ENCODE results near the gene CLC.

Gene CLC

DNA sequence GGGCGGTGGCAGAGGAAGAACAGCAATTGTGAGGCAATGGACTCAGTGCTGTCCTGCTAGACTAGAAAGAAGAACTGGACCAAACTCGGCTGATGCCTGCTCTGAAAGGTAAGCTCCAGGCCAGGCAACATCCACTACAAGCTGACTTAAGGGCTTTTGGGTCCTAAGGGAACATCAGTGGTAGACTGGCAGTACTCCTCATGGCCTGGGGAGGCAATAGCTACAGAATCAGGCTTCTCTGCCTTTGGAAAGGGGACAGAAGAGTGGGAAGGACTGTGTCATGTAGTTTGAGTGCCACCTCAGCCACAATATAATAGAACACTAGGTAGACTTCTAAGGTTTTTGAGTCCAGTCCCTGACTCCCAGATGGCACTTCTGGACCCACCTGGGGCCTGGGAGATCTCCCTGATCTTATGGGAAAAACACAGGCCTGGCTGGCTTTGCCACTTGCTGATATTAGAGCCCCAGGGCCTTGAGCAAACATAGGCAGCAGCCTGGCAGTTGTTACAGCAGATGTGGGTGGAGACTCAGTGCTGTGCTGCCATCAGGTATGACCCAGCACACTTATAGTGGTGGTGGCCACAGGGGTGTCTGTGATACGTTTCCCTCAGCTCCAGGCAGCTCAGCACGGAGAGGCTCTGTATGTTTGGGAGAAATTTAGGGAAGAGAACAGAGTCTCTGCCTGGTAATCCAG lies 9.2 kb upstream of the CLC start:
- no peak for DNase-seq (ENCODE audit: low read depth)
- TF ChIP-seq, protein P1, sequence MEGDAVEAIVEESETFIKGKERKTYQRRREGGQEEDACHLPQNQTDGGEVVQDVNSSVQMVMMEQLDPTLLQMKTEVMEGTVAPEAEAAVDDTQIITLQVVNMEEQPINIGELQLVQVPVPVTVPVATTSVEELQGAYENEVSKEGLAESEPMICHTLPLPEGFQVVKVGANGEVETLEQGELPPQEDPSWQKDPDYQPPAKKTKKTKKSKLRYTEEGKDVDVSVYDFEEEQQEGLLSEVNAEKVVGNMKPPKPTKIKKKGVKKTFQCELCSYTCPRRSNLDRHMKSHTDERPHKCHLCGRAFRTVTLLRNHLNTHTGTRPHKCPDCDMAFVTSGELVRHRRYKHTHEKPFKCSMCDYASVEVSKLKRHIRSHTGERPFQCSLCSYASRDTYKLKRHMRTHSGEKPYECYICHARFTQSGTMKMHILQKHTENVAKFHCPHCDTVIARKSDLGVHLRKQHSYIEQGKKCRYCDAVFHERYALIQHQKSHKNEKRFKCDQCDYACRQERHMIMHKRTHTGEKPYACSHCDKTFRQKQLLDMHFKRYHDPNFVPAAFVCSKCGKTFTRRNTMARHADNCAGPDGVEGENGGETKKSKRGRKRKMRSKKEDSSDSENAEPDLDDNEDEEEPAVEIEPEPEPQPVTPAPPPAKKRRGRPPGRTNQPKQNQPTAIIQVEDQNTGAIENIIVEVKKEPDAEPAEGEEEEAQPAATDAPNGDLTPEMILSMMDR (IDR thresholded peaks at IDR 0.05; ENCODE audit: insufficient read depth, low read depth, low read length, missing control alignments) = no peak
- H3K4me3 ChIP-seq (ENCODE audit: low read length) = no peak overlapping the region

DNA sequence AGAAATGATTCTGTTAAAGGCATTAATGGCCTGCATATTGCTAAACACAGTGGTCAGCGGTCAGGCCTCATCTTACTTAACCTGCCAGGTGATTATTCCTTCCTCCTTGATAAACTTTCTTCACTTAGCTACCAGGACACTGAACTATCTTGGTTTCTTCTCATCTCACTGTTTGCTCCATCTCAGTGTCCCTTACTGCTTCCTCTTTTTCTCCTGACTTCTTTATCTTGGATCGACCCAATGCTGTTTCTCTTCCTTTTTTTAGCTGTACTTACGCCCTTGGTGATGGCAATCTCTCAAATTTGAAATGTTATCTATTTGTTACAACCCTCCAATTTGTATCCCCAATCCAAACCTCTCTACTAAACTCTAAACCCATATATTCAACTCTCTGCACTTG lies 7.8 kb upstream of the CLC start:
- H3K4me3 ChIP-seq (ENCODE audit: low read length) = no peak overlapping the region
- no peak for DNase-seq (ENCODE audit: low read depth)
- TF ChIP-seq, protein P1 (IDR thresholded peaks at IDR 0.05; ENCODE audit: insufficient read depth, low read depth, low read length, missing control alignments) = no peak

DNA sequence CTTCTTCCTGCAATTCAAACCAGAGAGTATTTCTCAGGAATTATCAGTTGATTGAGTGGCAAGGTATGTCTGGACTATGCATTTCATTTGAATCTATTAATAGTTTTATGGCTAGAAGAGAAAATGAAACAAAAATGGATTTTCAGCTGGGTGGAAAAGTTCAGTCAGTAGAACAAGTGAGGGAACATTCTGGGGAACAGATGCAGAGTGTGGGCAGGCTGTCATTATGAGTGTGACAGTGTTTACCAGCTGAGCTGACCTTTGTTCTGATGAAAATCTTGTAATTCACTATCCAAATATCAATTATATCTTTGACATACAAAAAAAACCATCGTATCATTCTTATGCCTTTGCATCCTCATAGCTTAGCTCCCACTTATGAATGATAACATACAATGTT lies 2.6 kb upstream of the CLC start:
- TF ChIP-seq, protein P1 (IDR thresholded peaks at IDR 0.05; ENCODE audit: insufficient read depth, low read depth, low read length, missing control alignments) = no peak
- no peak for DNase-seq (ENCODE audit: low read depth)
- H3K4me3 ChIP-seq (ENCODE audit: low read length) = no peak overlapping the region

DNA sequence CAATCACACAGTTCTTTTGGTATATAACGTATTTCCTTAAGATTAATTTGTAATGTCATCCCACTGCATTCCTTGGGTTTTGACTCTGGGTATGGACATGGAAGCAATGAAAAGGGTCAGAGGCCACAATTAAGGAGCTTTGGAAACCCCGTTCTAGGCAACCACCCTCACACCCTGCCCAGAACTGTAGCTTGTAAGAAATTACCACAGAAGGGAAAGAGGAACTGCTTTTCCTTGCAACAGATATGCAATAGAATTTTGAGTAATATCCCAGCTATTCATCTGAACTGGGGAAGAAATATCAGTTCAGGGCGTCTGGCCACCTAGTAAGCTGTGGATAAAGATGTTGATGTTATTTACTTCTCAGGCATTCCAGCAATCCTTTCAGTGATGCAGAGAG lies 985 bp upstream of the CLC start:
- no peak for DNase-seq (ENCODE audit: low read depth)
- H3K4me3 ChIP-seq (ENCODE audit: low read length) = no peak overlapping the region
- TF ChIP-seq, protein P1 (IDR thresholded peaks at IDR 0.05; ENCODE audit: insufficient read depth, low read depth, low read length, missing control alignments) = no peak

DNA sequence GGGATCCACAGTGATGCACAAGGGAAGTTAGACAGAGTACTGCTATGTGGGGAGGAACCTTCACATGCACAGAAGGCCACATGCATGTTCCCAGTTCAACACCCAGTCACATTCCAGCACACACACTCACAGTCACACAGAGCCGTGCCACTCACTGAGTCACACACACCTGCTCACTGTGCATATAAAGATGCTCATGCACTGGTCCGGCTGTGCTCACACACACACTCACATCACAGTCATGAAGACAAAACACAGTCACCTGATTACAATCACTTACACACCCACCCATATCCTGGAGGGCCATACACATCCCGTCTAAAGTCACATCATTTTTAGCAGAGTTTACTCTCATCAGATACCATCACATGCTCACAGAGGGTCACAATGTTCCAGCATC lies 478 bp downstream of the CLC start:
- H3K4me3 ChIP-seq (ENCODE audit: low read length) = no peak overlapping the region
- TF ChIP-seq, protein P1 (IDR thresholded peaks at IDR 0.05; ENCODE audit: insufficient read depth, low read depth, low read length, missing control alignments) = no peak
- no peak for DNase-seq (ENCODE audit: low read depth)

DNA sequence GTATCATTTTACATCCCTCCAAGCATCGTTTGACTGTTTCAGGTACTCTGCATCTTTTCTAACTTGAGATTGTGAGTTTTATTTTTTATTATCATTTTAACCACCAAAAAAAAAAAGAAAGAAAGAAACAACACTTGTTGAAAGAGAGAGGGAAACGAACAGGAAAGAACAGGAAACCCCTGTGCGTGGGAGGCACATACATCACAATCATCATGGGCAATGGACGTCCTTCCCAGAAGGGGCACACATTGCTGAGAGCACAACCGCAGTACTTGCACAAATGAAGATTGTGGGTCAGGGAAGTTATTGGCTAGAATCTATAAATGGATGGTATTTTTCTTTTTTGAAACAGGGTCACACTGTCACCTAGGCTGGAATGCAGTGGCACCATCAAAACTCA lies 1.7 kb downstream of the CLC start:
- no peak for DNase-seq (ENCODE audit: low read depth)
- TF ChIP-seq, protein P1 (IDR thresholded peaks at IDR 0.05; ENCODE audit: insufficient read depth, low read depth, low read length, missing control alignments) = no peak
- no peak overlapping the region for H3K4me3 ChIP-seq (ENCODE audit: low read length)

DNA sequence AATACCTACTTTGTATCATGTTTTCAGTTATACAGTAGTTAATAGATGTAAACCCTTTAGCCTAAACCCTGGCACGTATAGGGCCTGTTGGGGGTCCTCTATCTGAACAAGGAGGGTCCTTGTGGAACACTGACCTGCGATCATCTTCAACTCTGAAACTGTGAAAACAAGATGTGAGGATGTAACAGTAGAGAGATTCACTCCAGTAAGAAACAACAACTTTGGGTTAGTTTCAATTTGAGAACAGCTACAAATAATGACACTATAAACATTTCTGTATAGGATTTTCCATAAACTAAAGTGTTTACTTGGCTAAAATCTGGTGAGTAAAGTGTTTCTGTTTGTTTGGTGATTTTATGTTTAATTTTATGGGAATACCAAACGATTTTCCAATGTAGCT lies 2.1 kb downstream of the CLC start:
- DNase-seq (ENCODE audit: low read depth) = no peak
- H3K4me3 ChIP-seq (ENCODE audit: low read length) = no peak overlapping the region
- TF ChIP-seq, protein P1 (IDR thresholded peaks at IDR 0.05; ENCODE audit: insufficient read depth, low read depth, low read length, missing control alignments) = no peak
